ENCODE results near the gene HMGCLL1.

HMGCLL1 gene

DNA sequence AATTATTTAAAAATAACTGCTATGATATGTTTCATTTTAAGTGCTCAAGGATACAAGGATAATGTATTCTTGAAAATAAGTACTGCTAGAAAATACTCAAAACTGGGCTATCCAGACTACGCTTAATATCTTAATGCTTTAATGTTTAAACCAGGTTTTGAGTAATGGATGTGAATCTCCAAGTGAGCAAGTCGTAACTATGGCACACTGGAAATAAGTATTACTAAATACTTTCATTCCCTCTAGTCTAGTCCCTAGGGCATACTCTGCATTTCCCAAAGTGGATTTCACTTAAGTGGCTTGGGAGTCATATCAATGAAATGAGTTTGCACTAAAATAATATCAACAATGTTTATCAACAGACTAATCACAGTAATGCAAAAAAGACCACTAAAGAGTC, 48.1 kb downstream of the HMGCLL1 start:
- peak; percentile 50 for DNase-seq

DNA sequence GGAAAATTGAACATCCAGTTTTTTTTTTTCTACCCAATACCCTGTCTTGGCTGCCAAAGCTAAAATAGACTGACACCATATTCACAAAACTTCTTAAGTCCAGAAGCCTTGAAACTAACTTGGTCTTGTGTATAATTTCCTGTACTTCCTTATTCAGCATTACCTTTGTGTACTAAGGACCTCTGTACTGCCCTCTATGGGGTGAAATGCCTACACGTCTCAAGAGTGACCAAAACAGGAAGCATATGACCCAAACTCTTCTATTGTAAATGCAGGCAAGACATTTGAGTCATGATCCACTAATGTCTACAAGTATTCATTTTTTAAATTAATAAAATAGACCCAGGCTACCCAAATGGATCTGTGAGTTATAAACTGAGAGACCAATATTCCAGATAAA, 50.4 kb downstream of the HMGCLL1 start:
- DNase-seq, result peak; percentile 40

DNA sequence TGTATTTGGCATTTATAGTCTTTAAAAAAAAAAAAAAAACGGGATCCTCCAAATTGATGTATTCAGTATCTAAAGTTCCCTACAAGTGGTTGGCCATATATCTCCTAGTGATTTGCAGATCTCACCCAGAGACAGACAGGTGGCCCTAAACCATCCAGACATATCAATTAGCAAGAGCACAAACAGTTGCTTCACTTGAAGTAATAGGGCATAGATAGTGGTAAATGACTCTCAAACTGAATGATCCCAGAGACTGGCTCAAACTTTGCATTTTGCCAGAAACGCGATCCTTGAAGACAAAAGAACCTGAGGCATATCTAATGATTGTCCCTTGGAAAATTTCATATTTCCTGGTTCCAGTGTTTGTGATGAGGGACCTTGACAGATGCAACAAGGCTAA, 54.6 kb downstream of the HMGCLL1 start:
- DNase-seq, result peak; percentile 15

DNA sequence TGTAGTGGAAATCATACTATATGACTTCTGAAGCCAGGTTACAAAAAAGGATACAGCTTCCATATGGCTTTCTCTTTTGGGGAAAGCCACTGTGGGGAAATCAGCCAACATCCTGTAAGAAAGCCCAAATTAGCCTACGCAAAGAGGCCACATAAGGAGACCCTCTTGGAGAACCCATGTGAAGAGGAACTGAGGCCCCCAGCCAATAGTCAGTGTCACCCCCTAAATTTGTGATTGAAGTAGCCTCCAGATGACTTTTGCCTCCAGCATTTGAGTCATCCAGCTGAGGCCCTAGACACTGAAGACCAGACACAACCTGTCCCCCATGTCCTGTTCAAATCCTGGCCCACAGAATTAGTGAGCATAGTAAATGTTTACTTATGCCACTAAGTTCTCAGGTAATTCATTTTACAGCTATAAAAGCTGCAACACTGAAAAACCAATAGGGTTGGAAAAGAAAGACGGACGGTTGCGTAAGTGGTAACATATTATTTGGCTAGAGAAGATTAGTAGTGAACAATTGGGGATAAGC, 60.4 kb downstream of the HMGCLL1 start:
- no peak for DNase-seq

DNA sequence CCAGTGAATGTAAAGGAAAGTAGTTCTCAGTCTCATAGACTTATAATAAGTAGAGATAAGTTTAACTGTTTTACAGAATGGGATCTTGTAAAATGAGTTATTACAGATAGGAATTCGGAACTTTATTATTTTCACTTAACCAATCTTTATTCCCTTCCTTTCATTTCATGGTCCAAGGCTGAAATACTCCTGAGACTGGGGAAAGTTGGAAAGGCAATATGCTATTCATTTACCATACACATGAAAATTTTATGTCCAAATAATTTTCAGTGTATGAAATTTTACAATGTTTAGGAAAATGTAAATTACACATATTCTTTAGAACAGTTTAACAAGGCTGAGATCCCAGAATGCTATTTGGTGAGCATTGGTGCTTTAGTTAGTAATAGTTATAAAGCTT, 62.3 kb downstream of the HMGCLL1 start:
- no peak for DNase-seq

DNA sequence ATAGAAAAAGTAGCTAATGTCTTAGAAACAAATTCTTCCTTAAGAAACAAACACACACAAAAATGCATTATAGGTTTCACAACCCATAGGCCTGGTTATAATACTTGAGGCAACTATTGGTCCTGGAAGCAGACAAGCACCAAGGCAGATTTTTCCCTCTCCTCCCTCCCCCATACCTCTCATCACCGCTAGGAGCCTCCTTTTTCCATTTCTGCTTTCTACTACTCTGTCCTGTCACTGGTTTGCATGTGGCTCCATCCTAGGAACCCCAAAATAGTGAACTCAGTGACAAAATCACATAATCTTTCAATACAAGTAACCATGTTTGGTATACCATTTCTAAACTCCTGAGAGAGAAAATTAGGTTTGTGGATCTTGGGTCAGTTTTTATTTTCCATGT, 66.1 kb downstream of the HMGCLL1 start:
- DNase-seq, result no peak

DNA sequence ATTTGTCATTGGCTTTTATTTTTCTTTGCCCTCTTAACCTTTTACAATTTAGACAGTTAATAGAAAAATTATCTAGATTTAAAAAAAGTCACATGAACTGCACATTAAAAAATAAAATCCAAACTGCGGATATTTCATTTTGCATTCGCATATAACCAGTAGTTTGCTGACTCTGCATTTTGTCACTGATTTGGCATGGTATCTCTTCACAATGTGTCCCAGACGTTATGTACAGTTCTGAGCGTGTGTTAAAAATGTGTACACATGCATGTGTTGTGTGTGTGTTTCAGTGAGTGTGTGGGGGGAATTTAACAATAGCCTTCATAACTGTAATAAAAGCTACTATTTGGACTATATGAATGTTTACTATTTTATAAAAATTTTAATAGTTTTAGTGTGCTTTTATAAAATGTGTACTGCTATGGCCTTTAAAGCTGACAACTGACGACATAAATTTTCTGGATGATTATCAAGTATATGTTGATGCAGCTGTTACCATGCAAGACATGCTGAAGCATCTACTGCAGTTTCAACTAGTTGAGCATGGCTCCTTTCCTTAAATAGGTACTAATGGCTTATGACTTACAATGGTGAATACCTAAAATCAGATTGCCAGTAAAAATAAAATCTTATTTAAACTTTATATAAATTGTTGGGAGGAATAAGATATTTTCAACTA, 67.7 kb downstream of the HMGCLL1 start:
- DNase-seq, result no peak

DNA sequence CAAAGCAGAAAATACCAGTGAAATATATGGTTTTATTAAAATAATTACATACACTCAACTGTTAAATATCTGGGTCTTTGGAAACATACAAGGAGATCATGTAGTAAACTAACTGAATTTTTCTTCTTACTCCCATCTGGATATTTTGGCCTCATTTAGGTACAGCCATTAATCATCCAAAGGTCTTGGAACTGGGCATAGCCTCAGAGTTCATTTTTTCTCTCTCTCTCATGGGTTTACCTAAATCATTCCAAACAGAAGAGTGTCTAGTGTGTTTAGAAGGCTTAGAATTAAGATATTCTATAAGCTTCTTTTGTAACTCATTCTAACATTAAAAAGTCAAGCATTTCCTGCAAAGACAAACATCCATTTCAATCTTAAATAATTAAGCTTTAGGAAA, 79.4 kb downstream of the HMGCLL1 start:
- no peak for DNase-seq

DNA sequence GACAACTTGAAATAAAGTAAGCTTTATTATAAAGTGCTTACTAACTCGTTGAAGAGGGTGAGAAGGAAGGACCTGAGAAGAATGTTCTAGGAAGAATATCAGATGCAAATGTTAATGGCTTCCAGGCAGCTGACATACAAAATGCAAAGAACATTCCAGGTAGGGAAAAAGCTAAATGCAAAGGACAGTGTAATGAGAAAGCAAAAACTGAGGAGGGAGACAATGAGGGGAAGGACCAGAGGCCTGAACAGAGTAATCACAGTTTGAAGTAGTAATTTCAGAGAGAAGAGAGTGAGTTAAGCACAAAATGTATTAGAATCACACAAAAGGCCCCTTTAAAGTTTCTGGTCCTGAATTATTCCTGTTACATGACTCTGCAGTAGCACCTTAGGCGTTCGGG, 81.3 kb downstream of the HMGCLL1 start:
- DNase-seq, result no peak

DNA sequence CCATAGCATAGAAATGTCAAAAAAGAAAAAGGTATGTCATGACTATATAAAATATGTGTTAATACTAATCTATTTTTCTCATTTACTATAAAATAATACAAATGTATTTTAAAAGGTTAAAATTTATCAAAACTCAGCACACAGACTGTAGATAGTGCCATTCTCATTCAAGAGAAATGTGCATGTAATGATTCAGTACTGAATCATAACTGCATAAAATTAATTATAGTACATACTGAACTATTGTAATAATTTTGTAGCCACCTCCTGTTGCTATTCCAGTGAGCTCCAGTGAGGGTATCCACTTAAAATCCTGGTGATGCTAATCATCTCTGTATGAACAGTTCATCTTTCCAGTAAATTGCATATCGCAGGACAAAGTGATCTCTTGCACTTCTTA, 82.8 kb downstream of the HMGCLL1 start:
- DNase-seq, result no peak

DNA sequence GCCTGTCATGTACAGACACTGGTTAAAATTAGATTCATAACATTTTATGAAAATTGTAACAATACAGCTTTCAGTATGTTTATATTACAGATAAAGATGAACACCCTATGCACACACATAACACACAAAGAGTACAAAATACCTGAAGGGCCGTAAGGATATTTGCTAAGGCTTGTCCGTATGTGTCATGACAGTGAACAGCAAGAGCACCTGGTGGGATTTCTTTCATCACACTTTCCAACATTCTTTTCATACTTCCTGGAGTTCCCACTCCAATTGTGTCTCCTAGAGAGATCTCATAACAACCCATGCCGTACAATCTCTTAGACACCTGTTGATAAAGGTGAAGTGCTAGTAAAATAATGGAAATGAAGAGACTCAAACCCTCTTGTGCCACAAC, 83.7 kb downstream of the HMGCLL1 start:
- no peak for DNase-seq

DNA sequence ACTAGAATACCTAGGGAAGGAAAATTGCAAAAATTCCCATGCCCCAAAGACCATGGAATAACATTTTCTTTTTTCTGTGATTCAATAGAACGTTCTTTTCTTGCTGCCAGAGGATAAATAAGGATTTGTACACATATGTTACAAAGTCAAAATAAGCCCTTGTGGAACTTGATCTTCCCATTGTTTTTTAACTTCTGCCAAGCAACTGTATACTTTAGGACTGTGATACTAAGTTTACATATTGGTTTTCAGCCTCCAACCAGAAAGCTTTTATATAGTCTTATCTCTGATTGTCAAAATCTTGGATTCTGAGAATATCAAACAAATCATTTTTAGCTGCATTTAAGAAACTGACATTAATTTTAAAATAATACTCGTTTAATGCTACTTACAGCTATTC, 84.6 kb downstream of the HMGCLL1 start:
- DNase-seq, result no peak

DNA sequence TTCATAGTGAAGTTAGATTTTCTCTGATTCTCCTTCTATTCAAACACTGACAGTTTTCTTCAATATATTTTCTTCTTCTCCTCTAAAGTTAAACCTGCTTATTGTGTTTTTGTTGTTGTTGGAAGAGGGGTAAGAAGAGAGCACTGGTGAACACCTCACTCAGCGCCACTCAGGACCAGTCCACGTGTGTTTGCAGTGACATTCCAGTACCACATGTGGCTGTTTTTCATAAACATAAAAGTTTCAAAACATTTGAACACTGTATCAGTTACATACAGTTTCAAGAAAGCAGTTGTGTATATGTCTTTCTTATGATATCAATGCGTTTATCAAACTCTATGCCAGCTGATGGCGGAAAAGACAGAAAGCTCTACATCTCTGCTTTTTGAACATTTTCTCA, 86.7 kb downstream of the HMGCLL1 start:
- DNase-seq, result no peak

DNA sequence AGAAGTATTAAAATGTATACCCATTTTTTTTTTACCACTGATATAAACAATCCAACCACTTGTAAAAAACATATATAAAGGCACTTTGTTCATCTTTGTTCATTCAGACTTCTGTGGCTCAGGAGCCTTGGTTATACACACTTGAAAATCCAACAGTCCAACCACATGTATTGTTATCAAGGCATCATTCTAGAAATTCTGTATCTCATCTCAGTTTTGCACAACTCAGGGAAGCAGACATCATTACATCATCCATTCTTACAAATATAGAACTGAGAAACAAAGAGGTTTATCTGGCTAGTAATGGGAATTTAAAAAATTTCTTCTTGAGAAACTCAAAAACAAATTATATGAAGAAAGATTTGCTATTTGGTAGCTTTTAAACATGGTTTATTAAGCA, 88.1 kb downstream of the HMGCLL1 start:
- no peak for DNase-seq

DNA sequence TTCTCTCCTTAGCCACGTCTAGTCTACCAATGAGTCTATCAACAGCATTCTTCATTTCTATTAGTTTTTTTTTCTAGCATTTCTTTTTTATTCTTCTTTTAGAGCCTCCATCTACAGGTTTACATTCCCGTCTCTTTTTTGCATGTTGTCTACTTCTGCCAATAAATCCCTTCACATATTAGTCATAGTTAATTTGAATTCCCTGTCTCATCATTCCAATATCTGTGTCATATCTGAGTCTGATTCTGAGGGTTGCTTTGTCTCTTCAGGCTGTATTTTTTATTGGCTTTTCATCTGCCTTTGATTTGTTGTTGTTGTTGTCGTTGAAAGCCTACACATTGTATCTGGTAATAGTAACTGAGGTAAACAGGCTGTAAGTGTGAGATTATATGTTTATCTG, 104.6 kb downstream of the HMGCLL1 start:
- no peak for DNase-seq

DNA sequence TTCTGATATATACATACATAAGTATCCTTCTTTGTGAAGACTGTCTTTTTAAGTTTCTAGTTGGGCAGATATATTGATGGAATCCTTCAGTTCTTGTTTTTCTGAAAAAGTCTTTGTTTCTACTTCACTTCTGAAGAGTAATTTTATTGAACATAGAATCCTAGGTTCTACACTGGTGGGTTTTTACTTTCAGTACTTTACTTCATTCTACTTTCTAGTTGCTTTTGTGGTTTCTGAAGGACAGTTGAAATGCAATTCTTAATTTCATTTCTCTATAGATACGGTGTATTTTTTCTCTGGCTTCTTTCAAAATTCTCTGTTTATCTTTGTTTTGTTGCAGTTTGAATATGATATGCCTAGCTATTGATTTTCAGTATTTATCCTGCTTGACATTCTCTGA, 105.3 kb downstream of the HMGCLL1 start:
- DNase-seq, result no peak

DNA sequence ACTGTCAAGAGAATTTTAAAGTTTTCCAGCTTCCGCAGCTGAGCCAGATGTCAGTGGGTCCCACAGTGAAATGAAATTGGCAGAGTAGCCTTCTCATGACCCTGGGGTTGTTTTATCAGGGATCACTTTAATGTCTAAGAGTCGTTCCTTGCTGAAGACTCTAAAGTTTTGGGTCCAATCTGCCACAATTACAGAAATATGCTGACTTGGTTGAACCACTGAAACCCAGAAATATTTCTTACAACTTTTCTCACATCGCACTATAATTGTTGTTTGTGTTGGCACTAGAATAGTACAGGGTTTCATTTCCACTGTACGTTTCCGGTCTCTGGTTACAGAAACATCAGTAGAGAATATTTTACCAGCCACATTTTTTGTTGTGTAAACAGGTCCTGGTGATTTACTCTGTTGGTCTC, 109.0 kb downstream of the HMGCLL1 start:
- no peak for DNase-seq

DNA sequence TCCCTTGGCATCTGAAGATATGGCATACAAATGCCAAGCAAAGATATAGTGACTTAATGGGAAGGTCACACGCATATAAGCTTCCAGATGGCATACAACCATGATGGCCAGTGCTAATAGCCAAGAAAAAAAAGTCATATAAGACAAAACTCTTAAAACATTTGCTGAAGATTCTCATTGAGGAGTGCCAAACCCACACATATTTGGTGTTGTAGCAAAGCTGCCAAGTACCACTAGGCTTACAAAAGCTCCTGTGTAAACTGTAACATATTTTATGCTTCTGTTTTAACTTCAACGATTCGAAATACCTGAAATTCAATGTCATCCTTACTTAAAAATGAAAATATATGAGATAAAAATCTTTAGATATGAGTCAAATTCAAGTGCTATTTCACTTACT, 123.0 kb downstream of the HMGCLL1 start:
- no peak for DNase-seq

DNA sequence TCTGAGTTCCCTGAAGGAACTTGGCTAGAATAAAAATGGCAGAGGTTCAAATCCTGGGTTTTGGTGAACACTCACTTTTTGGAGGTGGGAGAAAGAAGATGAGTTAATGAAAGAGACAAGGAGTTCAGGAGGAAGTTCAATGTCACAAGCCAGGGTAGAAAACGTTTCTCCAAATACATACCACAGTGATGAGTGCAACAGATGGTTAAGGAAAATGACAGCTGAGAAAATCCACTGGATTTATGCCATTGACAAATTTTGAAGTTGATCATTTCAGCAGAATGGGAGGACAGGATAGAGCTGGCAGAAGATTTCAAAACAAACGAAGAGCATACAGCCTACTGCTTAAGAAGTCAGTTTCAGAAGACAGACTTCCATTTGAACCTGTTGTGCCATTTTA, 129.0 kb downstream of the HMGCLL1 start:
- no peak for DNase-seq

DNA sequence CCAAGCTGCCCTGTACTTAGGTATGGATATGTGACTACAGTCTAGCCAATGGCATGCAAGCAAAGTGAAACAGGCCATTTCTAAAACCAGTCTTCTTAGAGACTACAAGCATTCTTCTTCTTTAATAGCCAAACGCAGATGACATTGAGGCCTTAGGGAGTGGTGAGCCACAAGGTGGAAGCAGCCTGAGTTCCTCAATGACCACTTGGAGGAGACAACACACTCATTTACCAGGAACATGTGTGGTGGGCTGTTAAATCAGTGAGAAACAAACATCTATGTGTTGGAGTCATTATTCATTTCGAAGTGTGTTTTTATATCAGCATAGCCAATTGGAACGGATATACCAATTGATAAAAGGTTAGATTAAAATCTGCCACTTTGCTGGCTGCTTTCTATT, 129.8 kb downstream of the HMGCLL1 start:
- DNase-seq, result peak; percentile 54

DNA sequence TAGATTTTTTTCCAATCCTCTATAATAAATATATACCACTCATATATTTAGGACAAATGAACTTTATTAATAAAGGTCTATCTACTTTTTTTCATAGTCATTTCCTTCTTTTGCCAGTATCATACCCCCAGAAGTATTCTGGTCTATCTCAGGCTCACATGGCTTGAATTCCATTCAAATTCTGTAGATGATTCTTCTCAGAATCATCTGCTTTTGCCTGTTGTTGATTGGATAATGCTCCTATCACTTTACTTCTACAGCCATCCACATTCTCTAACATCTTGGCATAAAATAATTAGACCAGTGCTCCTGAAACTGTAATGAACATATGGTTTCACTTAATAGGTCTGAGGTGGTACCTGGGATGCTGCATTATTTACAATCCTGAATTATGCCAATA, 130.5 kb downstream of the HMGCLL1 start:
- DNase-seq, result no peak

DNA sequence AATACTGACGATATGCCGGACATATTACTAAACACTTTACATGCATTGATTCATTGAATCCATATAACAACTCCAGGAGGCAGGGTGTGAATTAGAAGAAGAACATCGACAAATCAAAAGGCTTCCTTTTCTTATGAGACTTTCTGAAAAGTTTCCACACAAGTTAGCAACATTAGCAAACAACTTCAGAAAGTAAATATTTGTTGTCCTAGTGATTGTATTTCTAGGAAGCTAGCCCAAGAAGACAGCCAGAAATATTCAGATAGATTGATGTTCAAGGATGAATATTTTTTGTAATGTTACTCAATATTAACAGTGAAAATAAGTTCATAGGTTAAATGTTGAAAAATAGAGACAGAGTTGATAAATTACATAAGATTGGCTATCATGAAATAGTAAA, 131.1 kb downstream of the HMGCLL1 start:
- DNase-seq, result no peak

DNA sequence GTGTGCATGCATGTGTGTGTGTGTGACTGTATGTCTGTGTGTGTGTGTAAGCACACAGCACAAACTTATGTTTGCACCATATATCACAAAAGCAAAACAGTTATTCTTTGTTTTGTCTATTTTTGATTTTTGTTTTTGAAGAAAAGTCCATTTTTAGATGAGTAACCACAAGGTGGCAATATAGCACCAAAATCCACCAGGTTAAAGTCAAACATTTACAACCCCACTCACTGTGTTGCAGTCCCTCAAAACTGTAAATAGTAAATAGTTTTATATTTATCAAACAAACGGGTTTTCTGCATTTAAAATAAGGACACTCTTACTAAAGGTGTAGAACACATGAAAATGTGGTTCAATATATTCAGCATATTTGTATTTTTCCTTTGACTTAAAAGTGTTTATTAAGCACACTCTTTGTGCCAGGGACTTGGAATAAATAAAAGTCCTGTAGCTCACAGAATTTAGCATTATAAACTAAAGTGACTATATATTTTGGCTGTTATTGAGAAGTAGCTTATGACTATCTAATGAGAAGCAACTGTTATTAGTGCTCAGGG, 133.3 kb downstream of the HMGCLL1 start:
- DNase-seq, result peak; percentile 57

DNA sequence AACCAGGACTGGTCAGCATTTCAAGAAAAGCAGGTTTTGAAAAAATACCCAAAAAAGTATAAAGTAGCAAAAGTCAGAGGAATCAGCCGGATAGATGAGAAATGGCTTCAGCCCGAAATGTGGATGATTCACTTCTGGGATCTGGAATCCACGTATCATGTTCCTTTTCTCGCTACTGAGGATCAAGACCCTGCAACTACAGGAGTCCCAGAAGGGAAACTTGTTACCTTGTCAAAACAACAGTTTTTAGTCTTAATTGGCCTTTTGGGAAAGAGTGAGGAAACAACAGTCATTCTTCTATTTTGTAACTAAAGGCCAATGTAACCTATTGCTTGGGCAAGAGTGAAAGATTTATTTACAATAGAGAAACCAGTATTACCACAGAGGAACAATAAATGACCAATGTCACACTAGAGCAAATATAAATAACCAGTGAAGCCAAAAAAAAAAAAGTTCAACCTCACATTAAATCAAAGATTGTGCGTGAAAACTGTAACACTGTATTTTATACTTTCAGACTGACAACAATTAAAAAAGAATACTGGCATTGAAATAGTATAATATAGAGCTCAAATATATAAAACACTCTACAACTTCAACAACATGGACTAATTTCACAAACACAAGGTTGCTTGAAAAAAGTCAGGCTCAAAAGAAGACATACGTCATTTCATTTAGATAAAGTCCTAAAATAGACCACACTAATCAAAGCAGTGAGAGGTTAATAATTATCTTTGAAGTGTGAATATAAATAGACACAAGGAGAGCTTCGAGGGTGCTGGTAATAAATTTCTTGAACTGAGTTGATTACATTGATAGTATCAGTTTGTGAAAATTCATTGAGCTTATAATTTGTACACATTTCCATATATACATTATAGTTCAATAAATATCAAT, 135.5 kb downstream of the HMGCLL1 start:
- DNase-seq, result no peak

All from NCI-H82 (cell line).